H9 (cell line): ENCODE measurements around the gene SNX2. TPM values are rescaled to one million over a fixed set of nuclear protein-coding genes. Genes with fewer than 3 reads are reported as not detected.

Experiments used
- DNase-seq: peaks from one replicate; pipeline ENCODE4 v3.0.0-alpha.2; 2017
- H2AFZ ChIP-seq: one replicate; pipeline ENCODE4 v1.6.1; 2013; ENCODE audit warnings: mild to moderate bottlenecking, low read length, control low read depth, moderate library complexity
- H2AK5ac ChIP-seq: 2 replicates; pipeline ENCODE4 v1.6.1; 2013; ENCODE audit warnings: low read length, control low read depth, mixed read lengths; ENCODE audit not compliant: insufficient read length
- H2BK120ac ChIP-seq: one replicate; pipeline ENCODE4 v1.6.1; 2013; ENCODE audit warnings: low read depth, mild to moderate bottlenecking, low read length, control low read depth, inconsistent platforms; ENCODE audit not compliant: poor library complexity, severe bottlenecking
- H2BK12ac ChIP-seq: 2 replicates; pipeline ENCODE4 v1.6.1; 2013; ENCODE audit warnings: low read length, control low read depth, mixed read lengths, low read depth; ENCODE audit not compliant: insufficient read length
- H2BK15ac ChIP-seq: 2 replicates; pipeline ENCODE4 v1.6.1; 2013; ENCODE audit warnings: low read depth, low read length, control low read depth
- H2BK20ac ChIP-seq: one replicate; pipeline ENCODE4 v1.6.1; 2013; ENCODE audit warnings: low read depth, mild to moderate bottlenecking, low read length, control low read depth, inconsistent platforms; ENCODE audit not compliant: poor library complexity, severe bottlenecking
- H2BK5ac ChIP-seq: 2 replicates; pipeline ENCODE4 v1.6.1; 2013; ENCODE audit warnings: low read length, control low read depth, mixed read lengths; ENCODE audit not compliant: insufficient read length
- H3K14ac ChIP-seq: 2 replicates; pipeline ENCODE4 v1.6.1; 2013; ENCODE audit warnings: low read length, control low read depth; ENCODE audit not compliant: insufficient read depth
- H3K18ac ChIP-seq: 2 replicates; pipeline ENCODE4 v1.6.1; 2013; ENCODE audit warnings: low read depth, mild to moderate bottlenecking, mixed read lengths, low read length, control low read depth; ENCODE audit not compliant: insufficient read length
- H3K23ac ChIP-seq: 2 replicates; pipeline ENCODE4 v1.6.1; 2013; ENCODE audit warnings: low read length, control low read depth, mixed read lengths, low read depth; ENCODE audit not compliant: insufficient read length
- H3K23me2 ChIP-seq: 2 replicates; pipeline ENCODE4 v1.6.1; 2013; ENCODE audit warnings: low read depth, mild to moderate bottlenecking, mixed read lengths, low read length, control low read depth; ENCODE audit not compliant: insufficient read length, poor library complexity, severe bottlenecking
- H3K27ac ChIP-seq: 2 replicates; pipeline ENCODE4 v1.5.1; 2013; ENCODE audit warnings: low read length, control low read depth, mixed read lengths, low read depth; ENCODE audit not compliant: insufficient read length
- H3K27me3 ChIP-seq: 2 replicates; pipeline ENCODE4 v1.6.1; 2013; ENCODE audit warnings: low read length, control low read depth, inconsistent platforms; ENCODE audit not compliant: insufficient read depth
- H3K4ac ChIP-seq: 2 replicates; pipeline ENCODE4 v1.6.1; 2013; ENCODE audit warnings: low read depth, mild to moderate bottlenecking, control low read depth, inconsistent platforms, low read length, moderate library complexity
- H3K4me1 ChIP-seq: 2 replicates; pipeline ENCODE4 v1.6.1; 2013; ENCODE audit warnings: low read length, control low read depth, inconsistent platforms; ENCODE audit not compliant: insufficient read depth
- H3K4me2 ChIP-seq: 2 replicates; pipeline ENCODE4 v1.6.1; 2013; ENCODE audit warnings: low read length, control low read depth, mixed read lengths; ENCODE audit not compliant: insufficient read length, insufficient read depth
- H3K56ac ChIP-seq: 2 replicates; pipeline ENCODE4 v1.6.1; 2013; ENCODE audit warnings: low read depth, mild to moderate bottlenecking, mixed read lengths, low read length, control low read depth; ENCODE audit not compliant: insufficient read length
- H3K79me1 ChIP-seq: 2 replicates; pipeline ENCODE4 v1.6.1; 2013; ENCODE audit warnings: low read depth, mild to moderate bottlenecking, moderate library complexity, low read length, control low read depth, inconsistent platforms; ENCODE audit not compliant: insufficient read depth, poor library complexity, severe bottlenecking
- H3K79me2 ChIP-seq: 2 replicates; pipeline ENCODE4 v1.6.1; 2013; ENCODE audit warnings: low read length, control low read depth, inconsistent platforms; ENCODE audit not compliant: insufficient read depth
- H3K9ac ChIP-seq: 2 replicates; pipeline ENCODE4 v1.6.1; 2013; ENCODE audit warnings: low read length, control low read depth, mixed read lengths; ENCODE audit not compliant: insufficient read length; ENCODE audit errors: extremely low read depth
- H3K9me3 ChIP-seq: one replicate; pipeline ENCODE4 v1.6.1; 2013; ENCODE audit warnings: low read depth, low read length, inconsistent platforms; ENCODE audit not compliant: control insufficient read depth
- H3T11ph ChIP-seq: one replicate; pipeline ENCODE4 v1.6.1; 2013; ENCODE audit warnings: mild to moderate bottlenecking, low read length, control low read depth, inconsistent platforms
- H4K20me1 ChIP-seq: one replicate; pipeline ENCODE4 v1.6.1; 2013; ENCODE audit not compliant: control insufficient read depth, insufficient read length, insufficient read depth
- H4K5ac ChIP-seq: 2 replicates; pipeline ENCODE4 v1.6.1; 2013; ENCODE audit warnings: low read depth, mild to moderate bottlenecking, mixed read lengths, low read length, control low read depth; ENCODE audit not compliant: insufficient read length
- H4K8ac ChIP-seq: replicated peaks from 2 replicates; pipeline ENCODE4 v1.6.1; 2013; ENCODE audit warnings: low read length, control low read depth, mixed read lengths, low read depth; ENCODE audit not compliant: insufficient read length
- H4K91ac ChIP-seq: 2 replicates; pipeline ENCODE4 v1.6.1; 2013; ENCODE audit warnings: low read depth, mild to moderate bottlenecking, moderate library complexity, mixed read lengths, low read length, control low read depth; ENCODE audit not compliant: insufficient read length
- H3K27ac Mint-ChIP-seq, 3 experiments: 2 replicates in 2 of 3; 3 replicates in 1 of 3; pipeline ENCODE4 v1.8.0; 2020 to 2021; ENCODE audit warnings: mixed read lengths in 3 of 3, mild to moderate bottlenecking in 1 of 3, moderate library complexity in 1 of 3
- H3K27me3 Mint-ChIP-seq: 2 replicates; pipeline ENCODE4 v1.8.0; 2021; ENCODE audit warnings: low read depth, mild to moderate bottlenecking, moderate library complexity, mixed read lengths
- H3K36me3 Mint-ChIP-seq, 3 experiments: 2 replicates in 2 of 3; 3 replicates in 1 of 3; pipeline ENCODE4 v1.8.0; 2020 to 2021; ENCODE audit warnings: low read depth in 3 of 3, mixed read lengths in 3 of 3; ENCODE audit not compliant: insufficient read depth in 1 of 3
- H3K4me1 Mint-ChIP-seq, 2 experiments: 2 replicates each; pipeline ENCODE4 v1.8.0; 2020; ENCODE audit warnings: mixed read lengths in 2 of 2
- H3K4me3 Mint-ChIP-seq, 2 experiments: 2 replicates in 1 of 2; 3 replicates in 1 of 2; pipeline ENCODE4 v1.8.0; 2020 to 2021; ENCODE audit warnings: mild to moderate bottlenecking in 2 of 2, mixed read lengths in 2 of 2, moderate library complexity in 1 of 2
- H3K9me3 Mint-ChIP-seq, 2 experiments: 2 replicates in 1 of 2; 3 replicates in 1 of 2; pipeline ENCODE4 v1.8.0; 2020; ENCODE audit warnings: mild to moderate bottlenecking in 2 of 2, mixed read lengths in 2 of 2, moderate library complexity in 1 of 2
- WGBS: extraction: QIAGEN DNeasy Blood & Tissue Kit; methylation state at CpG from one replicate; pipeline ENCODE4 v1.1.7; 2013; ENCODE audit warnings: missing lambda C conversion rate, low lambda C conversion rate, mixed read lengths; ENCODE audit not compliant: insufficient read length; ENCODE audit errors: extremely low coverage; 5-methylcytosine and 5-hydroxymethylcytosine counted together
- total RNA-seq: library from RNA; stranded (reverse); gene quantifications from 2 replicates; pipeline ENCODE4 v1.2.1, GENCODE V29; 2021
- TF ChIP-seq, protein P1 (sequence below): fragments of 200-600 bp; sonication (generic); conservative IDR thresholded peaks from 3 replicates; pipeline ENCODE4 v1.8.0; 2021; ENCODE audit warnings: antibody characterized with exemption, mild to moderate bottlenecking

The SNX2 gene
- total RNA-seq, 1 experiment from 2014 or later = 62.6 TPM

DNA sequence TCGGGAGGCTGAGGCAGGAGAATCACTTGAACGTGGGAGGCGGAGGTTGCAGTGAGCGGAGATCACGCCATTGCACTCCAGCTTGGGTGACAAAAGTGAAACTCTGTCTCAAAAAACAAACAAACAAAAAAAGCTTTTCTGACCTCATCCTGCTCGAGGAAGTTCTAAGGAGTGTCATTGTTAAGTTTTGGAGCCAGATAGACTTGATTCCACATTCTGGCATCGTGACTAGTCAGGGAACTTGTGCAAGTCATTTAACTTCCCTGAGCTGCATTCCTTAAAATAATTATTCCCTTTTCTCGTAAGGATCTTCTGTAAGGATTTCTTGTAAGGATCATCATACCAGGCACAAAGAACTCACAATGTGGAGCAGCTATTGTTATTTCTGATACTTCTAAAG is 96.8 kb downstream of the SNX2 start:
- no peak overlapping the region for H3K9ac ChIP-seq

More for the DNA sequence above, 96.8 kb downstream of the SNX2 start:
- Mint-ChIP-seq H3K9me3 (no peaks in the 10 kb centered on the region), H3K27me3 (no peaks in the 10 kb centered on the region), H3K27ac (no peak overlapping the region), H3K4me1 (peaks cover 18 to 21% of the 10 kb centered on the region in 2 experiments), H3K36me3 (peaks cover 0 to 9% (median 0%) of the 10 kb centered on the region in 3 experiments; a peak in 1 of 7 replicates), H3K4me3 (no peak overlapping the region)
- H2AFZ ChIP-seq = no peak overlapping the region
- H3K18ac ChIP-seq = no peak overlapping the region
- no peak overlapping the region for H4K5ac ChIP-seq
- peaks cover 5% of the 10 kb centered on the region; the same call in 1 of the 2 replicates for H3K4me1 ChIP-seq
- H4K8ac ChIP-seq = no peak overlapping the region
- no peaks in the 10 kb centered on the region for H3K79me2 ChIP-seq
- WGBS = no CpG with 5 or more reads among the region's 8 CpGs
- H3K23ac ChIP-seq = no peak overlapping the region
- H4K91ac ChIP-seq = no peak overlapping the region
- no peak overlapping the region for H2AK5ac ChIP-seq
- TF ChIP-seq, protein P1, sequence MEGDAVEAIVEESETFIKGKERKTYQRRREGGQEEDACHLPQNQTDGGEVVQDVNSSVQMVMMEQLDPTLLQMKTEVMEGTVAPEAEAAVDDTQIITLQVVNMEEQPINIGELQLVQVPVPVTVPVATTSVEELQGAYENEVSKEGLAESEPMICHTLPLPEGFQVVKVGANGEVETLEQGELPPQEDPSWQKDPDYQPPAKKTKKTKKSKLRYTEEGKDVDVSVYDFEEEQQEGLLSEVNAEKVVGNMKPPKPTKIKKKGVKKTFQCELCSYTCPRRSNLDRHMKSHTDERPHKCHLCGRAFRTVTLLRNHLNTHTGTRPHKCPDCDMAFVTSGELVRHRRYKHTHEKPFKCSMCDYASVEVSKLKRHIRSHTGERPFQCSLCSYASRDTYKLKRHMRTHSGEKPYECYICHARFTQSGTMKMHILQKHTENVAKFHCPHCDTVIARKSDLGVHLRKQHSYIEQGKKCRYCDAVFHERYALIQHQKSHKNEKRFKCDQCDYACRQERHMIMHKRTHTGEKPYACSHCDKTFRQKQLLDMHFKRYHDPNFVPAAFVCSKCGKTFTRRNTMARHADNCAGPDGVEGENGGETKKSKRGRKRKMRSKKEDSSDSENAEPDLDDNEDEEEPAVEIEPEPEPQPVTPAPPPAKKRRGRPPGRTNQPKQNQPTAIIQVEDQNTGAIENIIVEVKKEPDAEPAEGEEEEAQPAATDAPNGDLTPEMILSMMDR = no peak
- H2BK20ac ChIP-seq = no peak overlapping the region
- no peak overlapping the region for H2BK12ac ChIP-seq
- no peaks in the 10 kb centered on the region for H3K27me3 ChIP-seq
- no peak for DNase-seq
- H3K23me2 ChIP-seq = no peaks in the 10 kb centered on the region
- no peak overlapping the region for H3K4me2 ChIP-seq
- H3K9me3 ChIP-seq = no peaks in the 10 kb centered on the region
- no peak overlapping the region for H2BK120ac ChIP-seq
- no peak overlapping the region for H3K14ac ChIP-seq
- no peak overlapping the region for H2BK15ac ChIP-seq
- no peaks in the 10 kb centered on the region for H4K20me1 ChIP-seq
- no peaks in the 10 kb centered on the region for H3K79me1 ChIP-seq
- no peak overlapping the region for H3K27ac ChIP-seq
- no peak overlapping the region for H3K56ac ChIP-seq
- no peak overlapping the region for H2BK5ac ChIP-seq
- no peak overlapping the region for H3K4ac ChIP-seq
- H3T11ph ChIP-seq = no peak overlapping the region
